ENCODE measurements around the gene CCDC159. TPM values are rescaled to one million over a fixed set of nuclear protein-coding genes. Genes with fewer than 3 reads are reported as not detected.

CCDC159 gene
- polyA plus RNA-seq, 12 donors, result 4.5 to 33.7 (median 8.1) TPM; not detected in 1

DNA sequence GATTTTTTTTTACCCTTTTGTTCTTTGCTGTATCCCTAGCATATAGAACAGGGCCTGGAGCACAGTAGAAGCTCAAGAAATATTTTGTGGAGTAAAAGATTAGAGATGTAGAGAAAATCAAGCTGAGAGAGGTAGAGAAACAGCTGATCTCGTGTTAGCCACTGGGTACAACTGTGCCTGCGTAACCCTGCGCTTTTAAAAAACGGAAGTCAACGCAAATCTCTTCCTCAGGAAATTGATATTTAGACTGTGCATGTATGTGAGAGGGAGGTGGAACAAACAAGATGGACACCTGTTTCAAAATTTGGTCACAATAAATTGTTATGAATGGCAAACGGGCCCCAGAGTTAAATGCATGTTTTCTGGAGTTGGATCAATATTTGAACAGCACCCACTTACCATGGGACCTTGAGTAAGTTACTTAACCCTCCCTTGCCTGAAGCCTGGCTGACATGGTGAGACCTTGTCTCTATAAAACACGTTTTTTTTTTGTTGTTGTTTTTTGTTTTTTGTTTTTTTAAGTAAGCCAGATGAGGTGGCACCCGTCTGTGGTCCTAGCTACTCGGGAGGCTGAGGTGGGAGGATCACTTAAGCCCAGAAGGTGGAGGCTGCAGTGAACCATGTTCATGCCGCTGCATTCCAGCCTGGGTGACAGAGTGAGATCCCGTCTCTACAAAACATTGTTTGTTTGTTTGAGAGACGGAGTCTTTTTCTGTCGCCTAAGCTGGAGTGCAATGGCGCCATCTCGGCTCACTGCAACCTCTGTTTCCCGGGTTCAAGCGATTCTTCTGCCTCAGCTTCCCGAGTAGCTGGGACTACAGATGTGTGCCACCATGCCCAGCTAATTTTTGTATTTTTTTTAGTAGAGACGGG is 41.1 kb downstream of the CCDC159 start:
- DNase-seq, result no peak

DNA sequence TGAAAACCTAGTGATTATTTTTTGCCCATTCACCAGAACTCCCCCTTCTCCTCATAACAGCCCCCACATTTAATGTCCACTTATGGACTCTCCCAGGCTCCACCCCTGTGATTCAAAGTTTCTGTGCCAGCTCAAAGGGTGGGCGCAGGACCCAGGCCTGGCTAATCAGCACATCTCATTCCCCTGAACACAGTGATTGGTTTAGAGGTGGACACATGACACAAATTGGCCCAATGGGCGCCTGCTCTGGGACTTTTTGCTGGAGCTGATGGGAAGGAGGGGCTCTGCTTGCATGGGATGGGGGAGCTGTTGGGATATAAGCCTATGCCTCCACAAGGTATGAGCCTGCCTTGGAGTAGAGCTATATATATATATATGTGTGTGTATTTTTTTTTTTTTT is 44.0 kb downstream of the CCDC159 start:
- DNase-seq, result no peak

DNA sequence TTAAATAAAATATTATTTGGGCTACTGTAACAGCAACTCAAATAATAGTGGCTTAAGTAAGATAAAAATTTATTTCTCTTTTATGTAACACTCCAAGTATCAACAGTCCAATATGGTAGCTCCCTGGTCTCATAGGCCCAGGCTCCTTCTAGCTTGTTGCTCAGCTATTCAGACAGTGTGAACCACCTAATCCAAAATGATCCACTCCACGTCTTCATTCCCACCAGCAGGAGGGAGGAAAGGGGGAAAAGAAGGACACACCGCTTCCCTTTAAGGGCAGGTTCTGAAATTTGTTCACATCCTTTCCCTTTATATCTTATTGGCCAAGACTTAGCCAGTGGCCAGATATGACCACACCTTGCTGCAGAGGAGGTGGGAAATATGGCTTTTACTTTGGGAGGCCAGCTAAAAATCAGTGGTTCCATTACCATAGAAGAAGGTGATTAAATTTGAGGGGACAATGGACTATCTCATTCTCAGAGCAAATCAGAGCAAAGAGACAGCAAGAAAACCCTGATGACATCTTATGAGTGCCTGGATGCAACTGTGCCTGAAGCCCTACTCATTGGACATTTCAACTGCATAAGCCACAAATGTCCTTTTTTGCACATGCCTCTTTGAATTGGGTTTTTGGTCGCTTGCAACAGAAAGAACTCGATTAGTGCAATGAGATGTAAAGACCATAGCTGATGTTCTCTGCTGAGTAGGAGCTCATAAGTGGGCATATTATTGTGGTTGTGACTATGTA is 44.8 kb downstream of the CCDC159 start:
- DNase-seq, result no peak

DNA sequence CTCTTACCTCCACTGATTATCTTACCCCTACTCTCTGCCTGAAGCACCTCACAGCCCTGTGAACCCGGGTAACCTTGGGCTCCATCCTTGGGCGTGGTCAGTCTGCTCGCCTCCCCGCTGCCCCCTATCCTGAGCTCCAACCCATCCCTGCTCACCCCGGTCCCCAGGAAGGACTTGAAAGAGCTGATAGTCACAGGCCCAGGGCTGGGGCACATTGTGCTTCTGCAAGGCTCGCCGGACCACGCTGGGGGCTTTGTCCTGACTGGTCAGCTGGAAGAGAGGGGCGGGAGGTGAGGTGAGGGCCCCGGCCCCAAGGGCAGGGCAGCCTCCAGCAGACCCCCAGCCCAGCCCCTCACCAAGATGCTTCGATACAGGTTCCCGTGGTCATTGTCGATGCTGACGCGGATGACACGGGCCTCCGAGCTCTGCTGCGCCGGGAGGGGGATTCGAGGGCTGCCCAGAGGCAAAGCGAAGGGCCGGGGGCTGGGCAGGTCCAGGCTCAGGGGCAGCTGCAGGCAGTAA is 50.8 kb downstream of the CCDC159 start:
- DNase-seq, result no peak

DNA sequence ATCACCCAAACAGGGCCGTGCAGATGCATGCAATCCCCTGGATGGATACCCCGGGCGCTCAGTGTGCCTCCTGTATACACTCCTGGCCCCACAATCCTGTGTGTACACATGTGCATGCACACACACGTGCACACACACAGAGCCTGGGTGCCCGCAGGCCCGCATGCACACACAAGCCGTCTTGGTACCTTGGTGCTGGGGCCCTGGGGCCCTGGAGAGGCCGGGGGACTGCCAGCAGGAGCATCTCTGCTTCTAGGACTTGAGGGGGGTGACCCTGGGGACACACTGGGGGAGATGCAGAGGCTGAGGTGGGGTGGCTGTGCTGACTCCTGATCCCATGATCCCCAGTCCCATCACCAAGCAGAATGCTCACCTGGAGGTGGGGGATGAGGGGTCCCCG is 53.3 kb downstream of the CCDC159 start:
- no peak for DNase-seq

DNA sequence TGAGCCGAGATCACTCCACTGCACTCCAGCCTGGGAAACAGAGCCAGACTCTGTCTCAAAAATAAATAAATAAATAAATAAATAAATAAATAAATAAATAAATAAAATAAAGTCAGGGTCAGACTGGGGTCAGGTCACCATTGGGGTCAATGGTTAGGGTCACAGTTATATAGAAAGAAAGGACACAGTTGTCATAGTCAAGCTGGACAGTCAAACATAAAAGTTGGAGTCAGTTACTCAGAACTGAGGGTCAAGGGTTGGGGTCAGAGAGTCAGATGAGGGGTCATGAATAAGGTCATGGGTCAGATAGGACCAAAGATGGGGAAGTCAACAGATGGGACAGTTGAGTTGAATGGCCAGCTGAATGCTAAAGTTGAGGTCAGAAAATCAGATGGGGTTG is 54.5 kb downstream of the CCDC159 start:
- no peak for DNase-seq

DNA sequence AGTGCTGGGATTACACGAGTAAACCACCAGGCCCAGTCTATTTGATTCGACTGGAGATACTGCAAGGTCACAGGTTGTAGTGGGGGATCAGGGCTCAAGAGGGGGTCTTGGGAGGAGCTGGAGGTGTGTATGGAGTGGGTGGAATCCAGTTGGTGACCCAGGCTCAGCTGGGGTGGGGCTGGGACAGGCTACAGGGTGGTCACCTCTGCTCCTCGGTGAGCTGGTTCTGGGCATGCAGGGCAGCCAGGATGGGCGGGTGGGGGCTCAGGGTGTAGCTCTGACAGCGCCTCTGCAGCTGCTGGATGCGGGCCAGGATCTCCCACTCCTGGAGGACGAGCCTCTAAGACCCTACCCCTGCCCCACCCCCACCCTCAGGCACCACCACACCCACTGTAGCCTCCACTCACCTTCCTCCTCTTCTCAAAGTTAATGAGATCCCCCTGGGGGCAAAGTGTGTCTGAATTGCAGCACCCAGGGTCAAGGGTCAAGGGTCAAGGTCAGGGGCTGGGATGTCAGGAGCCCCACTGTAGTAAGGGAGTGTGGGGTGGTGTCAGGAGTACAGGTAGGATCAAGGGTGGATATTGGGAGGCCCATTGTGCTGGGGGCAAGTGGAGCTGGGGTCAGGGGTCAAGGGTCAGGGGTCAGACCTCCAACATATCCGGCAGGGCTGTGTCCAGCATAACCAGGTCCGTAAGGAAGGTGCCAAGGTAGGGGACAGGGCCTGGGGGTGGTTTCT is 55.7 kb downstream of the CCDC159 start:
- DNase-seq, result no peak

Other genes starting within 250 kb of the CCDC159 start
- 10 to 100 TPM in 5 of 12 donors, 1 to 10 TPM in 5, not detected in 2; 6.9 to 19.1 (median 10.4) TPM for gene SPC24, start 190.7 kb upstream of the CCDC159 start, polyA plus RNA-seq (ENCODE audit: insufficient read length in 12 of 12)
- 100 to 1,000 TPM in 11 of 12 donors, not detected in 1; 100 to 164 (median 118) TPM for gene KANK2, start 149.0 kb upstream of the CCDC159 start, polyA plus RNA-seq (ENCODE audit: insufficient read length in 12 of 12)
- gene ANGPTL8, start 106.9 kb upstream of the CCDC159 start, polyA plus RNA-seq (ENCODE audit: insufficient read length in 12 of 12), result under 1 TPM in 6 of 12 donors, not detected in 6; 0.32 to 0.89 (median 0.50) TPM
- gene DOCK6, start 84.0 kb upstream of the CCDC159 start, polyA plus RNA-seq (ENCODE audit: insufficient read length in 12 of 12), result 10 to 100 TPM in 11 of 12 donors, not detected in 1; 23.7 to 53.7 (median 37.5) TPM
- not detected for gene TSPAN16, start 50.4 kb upstream of the CCDC159 start, polyA plus RNA-seq (ENCODE audit: insufficient read length in 12 of 12)
- 10 to 100 TPM in 3 of 12 donors, 1 to 10 TPM in 8, not detected in 1; 4.9 to 22.5 (median 6.8) TPM for gene RAB3D, start 6.9 kb upstream of the CCDC159 start, polyA plus RNA-seq (ENCODE audit: insufficient read length in 12 of 12)
- gene TMEM205, start 251 bp upstream of the CCDC159 start, polyA plus RNA-seq (ENCODE audit: insufficient read length in 12 of 12), result 10 to 100 TPM in 11 of 12 donors, not detected in 1; 34.5 to 56.2 (median 42.0) TPM
- 10 to 100 TPM in 7 of 12 donors, 1 to 10 TPM in 4, not detected in 1; 8.4 to 22.0 (median 11.2) TPM for gene PLPPR2, start 8.9 kb downstream of the CCDC159 start, polyA plus RNA-seq (ENCODE audit: insufficient read length in 12 of 12)
- gene SWSAP1, start 28.1 kb downstream of the CCDC159 start, polyA plus RNA-seq (ENCODE audit: insufficient read length in 12 of 12), result 1 to 10 TPM in 8 of 12 donors, under 1 TPM in 2, not detected in 2; 0.86 to 2.4 (median 1.3) TPM
- 1 to 10 TPM in 11 of 12 donors, not detected in 1; 2.5 to 5.9 (median 3.3) TPM for gene EPOR, start 37.8 kb downstream of the CCDC159 start, polyA plus RNA-seq (ENCODE audit: insufficient read length in 12 of 12)
- gene RGL3, start 72.8 kb downstream of the CCDC159 start, polyA plus RNA-seq (ENCODE audit: insufficient read length in 12 of 12), result 1 to 10 TPM in 3 of 12 donors, under 1 TPM in 7, not detected in 2; 0.40 to 1.5 (median 0.55) TPM
- under 1 TPM in 10 of 12 donors, not detected in 2; 0.16 to 0.41 (median 0.29) TPM for gene ODAD3, start 88.6 kb downstream of the CCDC159 start, polyA plus RNA-seq (ENCODE audit: insufficient read length in 12 of 12)
- 100 to 1,000 TPM in 11 of 12 donors, not detected in 1; 128 to 211 (median 169) TPM for gene PRKCSH, start 89.1 kb downstream of the CCDC159 start, polyA plus RNA-seq (ENCODE audit: insufficient read length in 12 of 12)
- 1 to 10 TPM in 1 of 12 donors, under 1 TPM in 6, not detected in 5; 0.05 to 4.3 (median 0.21) TPM for gene ELAVL3, start 134.5 kb downstream of the CCDC159 start, polyA plus RNA-seq (ENCODE audit: insufficient read length in 12 of 12)
- gene ZNF653, start 159.3 kb downstream of the CCDC159 start, polyA plus RNA-seq (ENCODE audit: insufficient read length in 12 of 12), result 1 to 10 TPM in 10 of 12 donors, not detected in 2; 2.7 to 9.3 (median 4.6) TPM
- 10 to 100 TPM in 11 of 12 donors, not detected in 1; 28.4 to 47.2 (median 35.2) TPM for gene ECSIT, start 182.6 kb downstream of the CCDC159 start, polyA plus RNA-seq (ENCODE audit: insufficient read length in 12 of 12)
- 100 to 1,000 TPM in 7 of 12 donors, 10 to 100 TPM in 4, not detected in 1; 37.7 to 129 (median 108) TPM for gene CNN1, start 192.3 kb downstream of the CCDC159 start, polyA plus RNA-seq (ENCODE audit: insufficient read length in 12 of 12)
- gene ELOF1, start 212.7 kb downstream of the CCDC159 start, polyA plus RNA-seq (ENCODE audit: insufficient read length in 12 of 12), result 10 to 100 TPM in 11 of 12 donors, not detected in 1; 24.0 to 54.6 (median 31.9) TPM
- 1 to 10 TPM in 9 of 12 donors, under 1 TPM in 1, not detected in 2; 0.52 to 4.8 (median 1.7) TPM for gene ACP5, start 231.1 kb downstream of the CCDC159 start, polyA plus RNA-seq (ENCODE audit: insufficient read length in 12 of 12)

All from muscle of arm (tissue), 12 donors.